Ovary (tissue), 9 donors: ENCODE results near the gene ERGIC2. TPM values are rescaled to one million over a fixed set of nuclear protein-coding genes. Genes with fewer than 3 reads are reported as not detected.

Experiments used
- DNase-seq, 5 donors: peaks; one replicate each; pipeline ENCODE4 v3.0.0-alpha.2; 2019 to 2020
- H3K27ac ChIP-seq, 2 donors: fragments of 200-600 bp; one replicate each; pipeline versions ENCODE4 v1.5.1 to v1.8.0; 2019 to 2022
- H3K27me3 ChIP-seq: fragments of 200-600 bp; one replicate; pipeline ENCODE4 v1.8.0; 2022
- H3K36me3 ChIP-seq: fragments of 200-600 bp; sonication (generic); one replicate; pipeline ENCODE4 v1.5.1; 2019
- H3K4me1 ChIP-seq: one replicate; pipeline ENCODE4 v1.8.1; 2013; ENCODE audit warnings: mild to moderate bottlenecking, moderate library complexity; ENCODE audit not compliant: insufficient read depth
- H3K4me3 ChIP-seq: fragments of 200-600 bp; sonication (generic); one replicate; pipeline ENCODE4 v1.5.1; 2017
- H3K9me3 ChIP-seq, 2 donors: fragments of 200-600 bp in 1 of 2; sonication (generic) in 1 of 2; one replicate each; pipeline versions ENCODE4 v1.5.1 to v1.8.1; 2013 to 2019; ENCODE audit warnings: mild to moderate bottlenecking in 1 of 2, moderate library complexity in 1 of 2
- CTCF ChIP-seq, 3 donors: fragments of 450-650 bp in 2 of 3; fragments of 200-600 bp in 1 of 3; IDR thresholded peaks; one replicate each; pipeline versions ENCODE4 v1.5.1 to v1.8.0; 2016 to 2022; ENCODE audit warnings: antibody characterized with exemption in 3 of 3, mild to moderate bottlenecking in 1 of 3
- EP300 ChIP-seq: sonication (generic); formaldehyde crosslinking; IDR thresholded peaks from one replicate; pipeline ENCODE4 v1.6.1; 2017; ENCODE audit warnings: antibody characterized with exemption
- POLR2A ChIP-seq: fragments of 450-650 bp; IDR thresholded peaks from one replicate; pipeline ENCODE4 v1.6.1; 2017; ENCODE audit warnings: antibody characterized with exemption, mild to moderate bottlenecking, moderate library complexity
- WGBS, 3 donors: extraction: QIAGEN DNeasy Blood & Tissue Kit in 1 of 3; methylation state at CpG; one replicate each; pipeline versions ENCODE4 v1.1.5 to v1.1.7; 2013 to 2017; 5-methylcytosine and 5-hydroxymethylcytosine counted together
- intact Hi-C, 4 donors: fragments of 100-400 bp; cut with DNase I; formaldehyde crosslinking; loops; one replicate each; pipeline versions ENCODE4 v1.11.0 to v1.15.1; 2022 to 2023
- polyA plus RNA-seq, 2 donors: library from polyadenylated mRNA; stranded (reverse); fragments of 200-250 nt in 1 of 2; fragments of 350-450 nt in 1 of 2; fragmentation: Illumina TruSeq in 1 of 2; extraction: RNeasy Lipid Tissue Mini Kit (QIAGEN cat#74804) in 1 of 2; gene quantifications; one replicate each; pipeline ENCODE4 v1.2.3, GENCODE V29; 2013 to 2014
- total RNA-seq, 7 donors: library from RNA; depleted of rRNA in 2 of 7; stranded (reverse); fragments of >200 nt in 2 of 7; fragmentation: NEBNext Ultra II Directional in 3 of 7; extraction: Animal tissue kit (Norgen Biotek cat#: 25700) in 3 of 7; gene quantifications; one replicate each; pipeline versions ENCODE4 v1.1.0 to v1.2.4, GENCODE V29; 2016 to 2023
- donor health status: DM: no; HTN: no; CAD: no; lungs with moderate emphysema.
- donor health status: DM: no; HTN: no; CAD: no.
- donor health status: Bipolar disorder and iron deficiency.
- donor health status: DM: yes; HTN: yes; CAD: no.
- donor health status: DM: no; HTN: no; CAD: no.
- donor health status: DM: yes; HTN: yes; CAD: no.

The ERGIC2 gene
- total and polyA plus RNA-seq, 9 donors, result 21.3 to 75.1 (median 53.6) TPM

- Histone ChIP-seq H3K9me3 (no peaks in the 10 kb centered on the region), H3K27ac (no peak overlapping the region), H3K36me3 (no peaks in the 10 kb centered on the region), H3K27me3 (no peaks in the 10 kb centered on the region), H3K4me1 (no peaks in the 10 kb centered on the region), H3K4me3 (no peak overlapping the region)
- no peak for DNase-seq
- TF ChIP-seq POLR2A (no peak), CTCF (IDR thresholded peaks at IDR 0.05) (no peak), EP300 (no peak)
- intact Hi-C loops, result no loop called here
- WGBS, 3 donors, result 71 to 79% (median 76%) methylated on average over 4 of the region's 4 CpGs
These were observed 71.6 kb downstream of the ERGIC2 start for GRCh38 chr12:29309320-29309902.

GRCh38 chr12:29306682-29307081 lies 74.3 kb downstream of the ERGIC2 start:
- H3K9me3 ChIP-seq, result no peaks in the 10 kb centered on the region
- H3K27me3 ChIP-seq, result no peaks in the 10 kb centered on the region
- no peak overlapping the region for H3K27ac ChIP-seq
- H3K36me3 ChIP-seq, result no peaks in the 10 kb centered on the region
- no peak overlapping the region for H3K4me3 ChIP-seq
- 45 to 61% (median 52%) methylated on average over 2 of the region's 2 CpGs for WGBS, 3 donors
- intact Hi-C loops, result no loop called here
- DNase-seq, result no peak
- H3K4me1 ChIP-seq, result no peaks in the 10 kb centered on the region
- TF ChIP-seq CTCF (IDR thresholded peaks at IDR 0.05) (no peak), POLR2A (no peak), EP300 (no peak)

- Histone ChIP-seq H3K4me1 (no peaks in the 10 kb centered on the region), H3K36me3 (no peaks in the 10 kb centered on the region), H3K4me3 (no peak overlapping the region), H3K27me3 (no peaks in the 10 kb centered on the region), H3K9me3 (no peaks in the 10 kb centered on the region), H3K27ac (no peak overlapping the region)
- DNase-seq, result no peak
- TF ChIP-seq POLR2A (no peak), EP300 (no peak), CTCF (IDR thresholded peaks at IDR 0.05) (no peak)
- 92 to 94% (median 93%) methylated on average over 2 of the region's 2 CpGs for WGBS, 3 donors
- intact Hi-C loops, result no loop called here
These were observed 74.7 kb downstream of the ERGIC2 start for GRCh38 chr12:29306266-29306665.

- H3K36me3 ChIP-seq, result no peaks in the 10 kb centered on the region
- DNase-seq, result no peak
- no peak overlapping the region for H3K4me3 ChIP-seq
- no peaks in the 10 kb centered on the region for H3K9me3 ChIP-seq
- intact Hi-C loops, result no loop called here
- TF ChIP-seq POLR2A (no peak), CTCF (IDR thresholded peaks at IDR 0.05) (no peak), EP300 (no peak)
- H3K27me3 ChIP-seq, result no peaks in the 10 kb centered on the region
- H3K27ac ChIP-seq, result no peak overlapping the region
- no peaks in the 10 kb centered on the region for H3K4me1 ChIP-seq
These were observed 76.6 kb downstream of the ERGIC2 start for GRCh38 chr12:29304388-29304787.
